GM23248 (cell line): ENCODE measurements around the gene GKN2.

Source experiments
- EZH2 ChIP-seq: fragments of 200-600 bp; sonication (generic); IDR thresholded peaks from 2 replicates; pipeline ENCODE4 v1.6.1; 2018; ENCODE audit warnings: antibody characterized with exemption, mild to moderate bottlenecking; ENCODE audit not compliant: insufficient read depth, poor library complexity, severe bottlenecking
- EZH2phosphoT487 ChIP-seq: fragments of 200-600 bp; sonication (generic); IDR thresholded peaks from 2 replicates; pipeline ENCODE4 v1.6.1; 2018; ENCODE audit warnings: antibody characterized with exemption, moderate library complexity, mild to moderate bottlenecking, low read depth; ENCODE audit not compliant: insufficient read depth

DNA sequence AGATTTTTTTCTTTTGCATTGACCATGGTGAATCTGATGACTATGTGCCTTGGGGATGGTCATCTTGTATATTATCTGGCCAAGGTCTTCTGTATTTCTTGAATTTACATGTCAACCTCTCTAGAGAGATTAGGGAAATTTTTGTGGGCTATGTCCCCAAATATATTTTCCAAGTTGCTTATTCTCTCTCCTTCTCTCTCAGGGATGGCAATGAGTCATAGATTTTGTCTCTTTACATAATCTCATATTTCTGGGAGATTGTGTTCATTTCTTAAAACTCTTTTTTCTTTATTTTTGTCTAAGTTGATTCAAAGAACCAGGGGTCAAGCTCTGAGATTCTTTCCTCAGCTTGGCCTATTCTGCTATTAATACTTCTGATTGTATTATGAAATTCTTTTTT, 9.9 kb downstream of the GKN2 start:
- TF ChIP-seq EZH2 = no peak
- no peak for TF ChIP-seq EZH2phosphoT487
